Astrocyte (in vitro differentiated cells and primary cell): ENCODE measurements around the gene WNT3A. TPM values are rescaled to one million over a fixed set of nuclear protein-coding genes. Genes with fewer than 3 reads are reported as not detected.

Experiments used
- DNase-seq: peaks from one replicate; pipeline ENCODE4 v3.0.0-alpha.2; 2010; ENCODE audit warnings: low read depth
- FAIRE-seq: peaks from 2 replicates; lab custom pipeline; 2011; peaks lifted over from hg19 to GRCh38; lab: Jason Lieb, UNC
- H2AFZ ChIP-seq: 2 replicates; pipeline ENCODE4 v1.6.0; 2012; ENCODE audit warnings: low read depth, low read length, inconsistent platforms
- H3K27ac ChIP-seq: 2 replicates; pipeline ENCODE4 v1.5.1; 2011; ENCODE audit warnings: low read depth, low read length, inconsistent platforms
- H3K27me3 ChIP-seq: 2 replicates; pipeline ENCODE4 v1.6.0; 2011; ENCODE audit warnings: low read length, inconsistent platforms; ENCODE audit not compliant: insufficient read depth
- H3K36me3 ChIP-seq: 2 replicates; pipeline ENCODE4 v1.5.1; 2011; ENCODE audit warnings: low read length, inconsistent platforms; ENCODE audit not compliant: insufficient read depth
- H3K4me1 ChIP-seq: 2 replicates; pipeline ENCODE4 v1.5.1; 2011; ENCODE audit warnings: low read length, inconsistent platforms; ENCODE audit not compliant: insufficient read depth
- H3K4me2 ChIP-seq: 2 replicates; pipeline ENCODE4 v1.6.0; 2012; ENCODE audit warnings: low read length, inconsistent platforms
- H3K4me3 ChIP-seq: 2 replicates; pipeline ENCODE4 v1.5.1; 2011; ENCODE audit warnings: low read depth, mild to moderate bottlenecking, low read length, inconsistent platforms; ENCODE audit not compliant: insufficient read depth
- H3K79me2 ChIP-seq: 2 replicates; pipeline ENCODE4 v1.6.0; 2012; ENCODE audit warnings: mild to moderate bottlenecking, low read length, inconsistent platforms; ENCODE audit not compliant: insufficient read depth
- H3K9ac ChIP-seq: 2 replicates; pipeline ENCODE4 v1.6.0; 2012; ENCODE audit warnings: mild to moderate bottlenecking, low read length, inconsistent platforms
- H3K9me3 ChIP-seq: 2 replicates; pipeline ENCODE4 v1.5.1; 2012; ENCODE audit warnings: low read depth, mild to moderate bottlenecking, low read length, inconsistent platforms; ENCODE audit not compliant: insufficient read depth
- H4K20me1 ChIP-seq: 2 replicates; pipeline ENCODE4 v1.6.0; 2012; ENCODE audit warnings: low read length, inconsistent platforms; ENCODE audit not compliant: insufficient read depth
- H3K27ac Mint-ChIP-seq: one replicate; pipeline ENCODE4 v1.8.0; 2021; ENCODE audit warnings: mild to moderate bottlenecking, mixed read lengths; ENCODE audit not compliant: unreplicated experiment
- H3K27me3 Mint-ChIP-seq: one replicate; pipeline ENCODE4 v1.8.0; 2021; ENCODE audit warnings: low read depth, mixed read lengths; ENCODE audit not compliant: unreplicated experiment
- H3K36me3 Mint-ChIP-seq: one replicate; pipeline ENCODE4 v1.8.0; 2021; ENCODE audit warnings: low read depth, mixed read lengths; ENCODE audit not compliant: unreplicated experiment
- H3K4me1 Mint-ChIP-seq: one replicate; pipeline ENCODE4 v1.8.0; 2021; ENCODE audit warnings: low read depth, mixed read lengths; ENCODE audit not compliant: unreplicated experiment
- H3K4me3 Mint-ChIP-seq: one replicate; pipeline ENCODE4 v1.8.0; 2021; ENCODE audit warnings: mild to moderate bottlenecking, moderate library complexity, mixed read lengths; ENCODE audit not compliant: unreplicated experiment
- H3K9me3 Mint-ChIP-seq: one replicate; pipeline ENCODE4 v1.8.0; 2021; ENCODE audit warnings: mild to moderate bottlenecking, mixed read lengths; ENCODE audit not compliant: unreplicated experiment
- CTCF ChIP-seq: IDR thresholded peaks from 2 replicates; pipeline ENCODE4 v1.5.1; 2011; ENCODE audit warnings: low read depth, mild to moderate bottlenecking, inconsistent platforms, low read length, moderate library complexity; ENCODE audit not compliant: insufficient read depth
- EZH2 ChIP-seq: IDR thresholded peaks from 2 replicates; pipeline ENCODE4 v1.6.1; 2012; ENCODE audit warnings: mild to moderate bottlenecking, low read length, inconsistent platforms; ENCODE audit not compliant: insufficient read depth
- total RNA-seq: library from RNA; stranded (reverse); gene quantifications from 2 replicates; pipeline ENCODE4 v1.2.1, GENCODE V29; 2021

Gene WNT3A
- total RNA-seq, 1 donor from 2014 or later = not detected

GRCh38 chr1:228066416-228066815 lies 59.6 kb downstream of the WNT3A start:
- no peak overlapping the region for H3K9ac ChIP-seq
- no peaks in the 10 kb centered on the region for H3K4me1 ChIP-seq
- no peak overlapping the region for H3K27ac ChIP-seq
- no peak overlapping the region for H3K4me3 ChIP-seq
- Mint-ChIP-seq H3K4me1 (no peaks in the 10 kb centered on the region), H3K4me3 (no peak overlapping the region), H3K9me3 (no peaks in the 10 kb centered on the region), H3K27ac (no peak overlapping the region), H3K36me3 (no peaks in the 10 kb centered on the region), H3K27me3 (peaks cover 25% of the 10 kb centered on the region)
- no peaks in the 10 kb centered on the region for H4K20me1 ChIP-seq
- peaks cover 5% of the 10 kb centered on the region for H3K27me3 ChIP-seq
- no peak overlapping the region for H2AFZ ChIP-seq
- no peaks in the 10 kb centered on the region for H3K36me3 ChIP-seq
- no peaks in the 10 kb centered on the region for H3K9me3 ChIP-seq
- FAIRE-seq (no peak), DNase-seq (no peak)
- TF ChIP-seq EZH2 = no peak
- TF ChIP-seq CTCF = no peak
- no peak overlapping the region for H3K4me2 ChIP-seq
- no peaks in the 10 kb centered on the region for H3K79me2 ChIP-seq

- FAIRE-seq (no peak), DNase-seq (no peak)
- Mint-ChIP-seq H3K27me3 (peaks cover 26% of the 10 kb centered on the region), H3K36me3 (no peaks in the 10 kb centered on the region), H3K27ac (no peak overlapping the region), H3K9me3 (no peaks in the 10 kb centered on the region), H3K4me1 (no peaks in the 10 kb centered on the region), H3K4me3 (no peak overlapping the region)
- no peaks in the 10 kb centered on the region for H3K4me1 ChIP-seq
- no peak overlapping the region for H2AFZ ChIP-seq
- H4K20me1 ChIP-seq = no peaks in the 10 kb centered on the region
- no peaks in the 10 kb centered on the region for H3K9me3 ChIP-seq
- H3K27me3 ChIP-seq = peaks cover 5% of the 10 kb centered on the region
- no peak for TF ChIP-seq EZH2
- TF ChIP-seq CTCF = no peak
- H3K9ac ChIP-seq = no peak overlapping the region
- no peak overlapping the region for H3K4me2 ChIP-seq
- H3K27ac ChIP-seq = no peak overlapping the region
- no peaks in the 10 kb centered on the region for H3K79me2 ChIP-seq
- no peak overlapping the region for H3K4me3 ChIP-seq
- H3K36me3 ChIP-seq = no peaks in the 10 kb centered on the region
These were observed 60.3 kb downstream of the WNT3A start for GRCh38 chr1:228066891-228067654.

- no peak overlapping the region for H2AFZ ChIP-seq
- TF ChIP-seq CTCF = no peak
- no peak for TF ChIP-seq EZH2
- FAIRE-seq (no peak), DNase-seq (no peak)
- no peak overlapping the region for H3K4me2 ChIP-seq
- no peaks in the 10 kb centered on the region for H3K36me3 Mint-ChIP-seq
- no peaks in the 10 kb centered on the region for H3K79me2 ChIP-seq
- H3K36me3 ChIP-seq = no peaks in the 10 kb centered on the region
- H3K27me3 ChIP-seq = peaks cover 5% of the 10 kb centered on the region
- no peak overlapping the region for H3K4me3 Mint-ChIP-seq
- no peak overlapping the region for H3K27ac ChIP-seq
- H3K4me3 ChIP-seq = no peak overlapping the region
- no peaks in the 10 kb centered on the region for H3K9me3 Mint-ChIP-seq
- H4K20me1 ChIP-seq = no peaks in the 10 kb centered on the region
- H3K27ac Mint-ChIP-seq = no peak overlapping the region
- H3K27me3 Mint-ChIP-seq = peaks cover 33% of the 10 kb centered on the region
- H3K4me1 ChIP-seq = no peaks in the 10 kb centered on the region
- H3K9ac ChIP-seq = no peak overlapping the region
- H3K9me3 ChIP-seq = no peaks in the 10 kb centered on the region
- H3K4me1 Mint-ChIP-seq = no peaks in the 10 kb centered on the region
These were observed 61.6 kb downstream of the WNT3A start for GRCh38 chr1:228068359-228068758.
